Activated CD4-positive, alpha-beta T cell treated with anti-CD3 and anti-CD28 coated beads, Interleukin-2, amount 50 U/mL, for 1 hour (primary cell): Measurements from ENCODE around the gene C11orf58.
A peak's percentile ranks its signal among the peaks of the same experiment; 100 is the strongest.

ENCODE experiments used
- DNase-seq: peaks from one replicate; pipeline ENCODE4 v3.0.0-alpha.2; 2020

C11orf58 gene

DNA sequence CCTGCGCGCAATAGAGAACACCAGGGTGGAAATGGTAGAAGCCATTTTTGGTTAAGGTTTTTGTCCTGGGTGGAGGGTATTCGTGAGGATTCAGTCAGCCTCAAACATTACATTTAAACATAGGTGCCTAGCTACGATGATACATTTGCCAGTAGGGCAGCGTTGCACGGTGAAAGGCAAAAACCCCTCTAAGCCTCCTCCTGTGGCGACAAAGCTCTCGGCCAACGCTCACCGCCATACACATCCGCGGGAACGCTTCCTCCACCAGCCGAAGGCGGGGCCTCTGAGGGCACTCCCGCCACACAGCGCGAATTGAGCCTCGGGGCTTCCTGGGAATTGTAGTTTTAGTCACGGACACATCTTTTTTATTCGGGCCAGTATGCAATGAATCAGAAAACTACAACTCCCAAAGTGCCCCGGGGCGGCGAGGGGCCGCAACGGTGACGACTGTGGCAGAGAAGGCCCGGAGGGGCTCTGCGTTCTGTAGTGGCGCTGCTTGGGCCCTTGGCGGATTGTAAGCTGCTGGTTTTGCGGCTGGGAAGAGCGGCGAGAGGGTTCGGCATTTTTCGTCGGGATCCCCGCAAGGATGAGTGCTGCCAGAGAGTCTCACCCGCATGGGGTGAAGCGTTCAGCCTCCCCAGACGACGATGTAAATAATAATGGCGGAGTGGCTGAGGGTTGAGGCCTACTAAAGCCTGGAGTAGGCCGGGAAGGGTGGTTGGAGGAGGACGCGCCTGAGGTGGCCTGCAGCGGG is at the start of gene C11orf58:
Gene C11orf58 (plus strand): TSS at position 455 of the 754 bp plus-strand sequence. CDS start 132 bp downstream, at position 587.
- DNase-seq = peak; percentile 93

GRCh38 chr11:16690086-16690485 is 48.4 kb upstream of the C11orf58 start:
- DNase-seq = no peak

- DNase-seq = no peak
These were observed 34.7 kb upstream of the C11orf58 start for GRCh38 chr11:16703795-16704194.

GRCh38 chr11:16713594-16713993 is 24.9 kb upstream of the C11orf58 start:
- no peak for DNase-seq

GRCh38 chr11:16722581-16723344 is 15.7 kb upstream of the C11orf58 start:
- DNase-seq = no peak

GRCh38 chr11:16727806-16728205 is 10.6 kb upstream of the C11orf58 start:
- DNase-seq = no peak

GRCh38 chr11:16737818-16738192 is 642 bp upstream of the C11orf58 start:
- no peak for DNase-seq

GRCh38 chr11:16738947-16739815 is 734 bp downstream of the C11orf58 start:
- DNase-seq = no peak

GRCh38 chr11:16741473-16741872 is 3.0 kb downstream of the C11orf58 start:
- DNase-seq = no peak

GRCh38 chr11:16743478-16743877 is 5.0 kb downstream of the C11orf58 start:
- DNase-seq = no peak

- no peak for DNase-seq
These were observed 5.8 kb downstream of the C11orf58 start for GRCh38 chr11:16744128-16744725.

DNA sequence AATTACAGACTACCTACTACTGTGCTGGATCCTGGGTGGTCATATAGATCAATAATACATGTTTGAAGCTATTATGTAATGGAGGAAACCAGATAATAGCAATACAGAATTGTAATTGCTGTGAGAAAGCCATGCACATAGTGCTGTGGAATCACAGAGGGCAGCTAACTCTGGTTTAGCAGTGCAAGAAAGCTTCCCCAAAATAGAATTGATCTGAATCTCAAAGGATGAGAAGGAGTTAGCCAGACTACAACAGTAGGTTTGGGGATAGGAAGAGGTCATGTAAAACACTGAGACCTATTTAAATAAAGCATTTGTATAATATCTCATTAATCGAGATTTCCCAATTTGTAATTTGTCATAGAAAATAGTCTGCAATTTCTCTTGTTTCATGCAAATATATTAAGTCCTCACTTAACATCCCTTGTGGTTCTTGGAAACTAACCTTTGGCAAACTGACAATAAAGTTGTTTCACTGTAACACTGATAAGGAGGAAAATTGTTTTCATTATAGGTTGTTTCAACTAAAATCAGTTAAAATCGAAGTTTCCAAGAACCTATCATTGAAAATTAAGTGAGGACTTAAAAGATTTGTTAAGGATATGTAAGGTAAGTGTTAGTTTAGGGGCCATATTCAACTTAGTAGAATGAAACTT is 7.6 kb downstream of the C11orf58 start:
- DNase-seq = no peak

- no peak for DNase-seq
These were observed 10.6 kb downstream of the C11orf58 start for GRCh38 chr11:16749092-16749491.

GRCh38 chr11:16749666-16750065 is 11.2 kb downstream of the C11orf58 start:
- no peak for DNase-seq

DNA sequence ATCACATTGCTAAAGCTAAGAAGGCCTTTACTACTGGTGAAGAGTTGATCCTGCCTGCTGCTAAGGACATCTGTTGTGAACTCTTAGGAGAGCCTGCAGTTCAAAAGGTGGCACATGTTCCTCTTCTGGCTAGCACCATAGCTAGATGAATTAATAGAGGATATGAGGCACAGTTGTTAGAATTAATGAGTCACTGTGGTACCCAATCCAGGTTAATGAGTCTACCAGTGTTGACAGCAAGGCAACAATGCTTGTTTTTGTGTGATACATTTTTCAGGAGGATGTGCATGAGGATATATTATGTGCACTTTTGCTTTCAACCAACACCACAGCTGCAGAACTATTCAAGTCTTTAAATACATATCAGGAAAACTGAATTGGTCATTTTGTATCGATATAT is 12.0 kb downstream of the C11orf58 start:
- no peak for DNase-seq

GRCh38 chr11:16758382-16759024 is 20.1 kb downstream of the C11orf58 start:
- DNase-seq = no peak

DNA sequence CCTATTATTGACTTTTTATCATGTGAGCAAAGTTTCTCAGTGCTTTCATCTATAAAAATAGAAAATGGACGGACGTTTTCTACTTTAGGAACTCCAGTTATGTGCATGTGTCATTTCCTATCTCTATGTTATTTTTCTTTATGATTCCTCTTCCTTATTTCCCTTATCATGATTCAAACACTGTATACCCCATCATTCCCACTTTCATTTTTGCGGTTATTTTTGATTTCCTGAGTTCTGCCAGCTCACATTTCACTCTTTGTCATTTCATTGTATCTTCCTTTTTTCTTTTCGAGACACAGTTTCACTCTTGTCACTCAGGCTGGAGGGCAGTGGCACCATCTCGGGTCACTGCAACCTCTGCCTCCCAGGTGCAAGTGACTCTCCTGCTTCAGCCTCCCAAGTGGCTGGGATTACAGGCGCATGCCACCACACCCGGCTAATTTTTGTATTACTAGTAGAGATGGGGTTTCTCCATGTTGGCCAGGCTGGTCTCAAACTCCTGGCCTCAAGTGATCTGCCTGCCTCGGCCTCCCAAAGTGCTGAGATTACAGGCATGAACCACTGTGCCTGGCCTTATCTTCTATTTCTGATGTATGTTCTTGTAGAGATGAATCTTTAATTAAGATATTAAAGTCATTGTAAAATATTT is 21.5 kb downstream of the C11orf58 start:
- DNase-seq = no peak

GRCh38 chr11:16763746-16764145 is 25.3 kb downstream of the C11orf58 start:
- DNase-seq = no peak

- DNase-seq = no peak
These were observed 26.4 kb downstream of the C11orf58 start for GRCh38 chr11:16764888-16765287.

GRCh38 chr11:16767137-16767536 is 28.7 kb downstream of the C11orf58 start:
- DNase-seq = no peak

- no peak for DNase-seq
These were observed 29.5 kb downstream of the C11orf58 start for GRCh38 chr11:16767957-16768356.
